Stimulated activated CD4-positive, alpha-beta T cell treated with anti-CD3 and anti-CD28 coated beads, Interleukin-1b, Interleukin-23, amount 100 ng/mL, for 1 hour (primary cell): ENCODE measurements around the gene CFAP68.
"Not testable (repeated sequence)": the region's sequence is repeated elsewhere in the genome, so short reads cannot be mapped to it uniquely, and the experiment has no call there.

Experiments
- DNase-seq, 2 donors: peaks; one replicate each; pipeline ENCODE4 v3.0.0-alpha.2; 2020; ENCODE audit warnings: low read depth in 2 of 2

The CFAP68 gene

DNA sequence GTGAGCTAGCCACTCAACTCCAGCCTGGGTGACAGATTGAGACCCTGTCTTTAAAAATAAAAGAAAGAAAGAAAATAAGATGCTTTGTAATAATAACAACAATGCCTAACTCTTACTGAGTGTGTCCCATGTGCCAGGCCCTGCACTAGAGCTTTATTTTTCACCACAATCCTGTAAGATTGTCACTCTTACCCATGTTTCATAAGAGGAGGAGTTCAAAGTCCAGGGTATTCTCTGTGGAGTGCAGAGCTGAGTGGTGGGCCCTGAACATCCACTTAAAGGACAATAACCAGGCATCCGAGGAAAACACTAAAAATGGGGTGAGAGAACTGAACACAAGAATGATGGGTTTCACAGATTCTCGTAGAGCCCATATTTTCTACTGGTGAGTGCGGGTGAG, 38.4 kb downstream of the CFAP68 start:
- no peak for DNase-seq

DNA sequence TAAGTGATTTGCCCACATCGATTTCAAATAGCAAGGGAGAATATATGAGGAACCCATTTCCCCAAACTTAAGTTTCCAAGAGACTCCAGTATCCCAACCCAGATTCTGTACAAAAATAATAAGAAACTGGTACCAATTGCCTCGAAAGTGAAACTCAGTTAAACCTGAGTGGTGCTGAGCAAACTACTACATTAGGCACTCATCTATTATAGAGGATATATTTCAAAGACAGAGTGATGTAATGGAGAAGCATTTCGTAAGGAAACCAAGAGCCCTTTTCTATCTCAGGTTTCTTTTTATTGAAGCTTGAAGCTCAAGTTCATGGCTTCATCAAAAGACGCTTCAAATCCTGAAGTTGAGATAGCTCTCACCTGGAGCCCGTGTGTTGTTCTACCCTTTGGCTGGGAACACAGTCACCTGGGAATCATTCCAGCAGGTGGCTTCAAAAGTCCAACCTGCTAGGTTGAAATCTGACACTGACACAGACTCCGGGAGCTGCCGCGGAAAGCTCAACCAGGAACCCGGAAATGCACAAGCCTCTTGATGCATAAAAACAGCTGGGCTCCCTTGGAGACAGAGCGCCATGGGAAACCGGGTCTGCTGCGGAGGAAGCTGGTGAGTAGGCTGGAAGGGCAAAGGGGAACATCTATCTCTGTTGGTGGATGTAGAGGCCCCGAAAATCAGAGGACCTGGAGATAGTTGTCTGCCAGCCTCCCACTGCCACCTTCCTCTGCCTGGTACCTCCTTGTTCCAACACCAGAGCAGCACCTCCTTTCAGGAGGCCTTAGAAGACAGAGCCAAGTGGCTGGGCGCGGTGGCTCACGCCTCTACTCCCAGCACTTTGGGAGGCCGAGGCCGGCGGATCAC, 39.3 kb downstream of the CFAP68 start, which contains the start of gene C11orf52:
C11orf52 (plus strand) TSS at position 524 of the 867 bp plus-strand sequence; CDS start at position 584, 60 bp downstream.
- DNase-seq = no peak

DNA sequence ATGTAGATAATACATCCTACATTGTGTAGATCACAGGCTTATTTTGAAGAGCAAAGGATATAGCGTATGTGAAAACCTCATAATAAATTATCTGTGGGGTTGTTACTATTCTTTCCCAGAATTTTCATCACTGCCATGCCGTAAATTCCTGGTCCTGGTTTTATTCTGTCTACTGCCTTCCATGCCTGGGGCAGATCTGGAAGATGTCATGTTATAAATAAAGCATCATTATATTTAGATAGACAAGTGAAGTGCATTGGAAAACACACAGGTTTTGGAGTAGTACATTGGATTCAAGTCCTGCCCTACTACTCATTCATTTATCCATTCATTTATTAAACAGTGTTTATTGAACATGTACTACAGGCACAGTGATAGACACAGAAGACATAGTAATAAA, 41.6 kb downstream of the CFAP68 start:
- DNase-seq = no peak

DNA sequence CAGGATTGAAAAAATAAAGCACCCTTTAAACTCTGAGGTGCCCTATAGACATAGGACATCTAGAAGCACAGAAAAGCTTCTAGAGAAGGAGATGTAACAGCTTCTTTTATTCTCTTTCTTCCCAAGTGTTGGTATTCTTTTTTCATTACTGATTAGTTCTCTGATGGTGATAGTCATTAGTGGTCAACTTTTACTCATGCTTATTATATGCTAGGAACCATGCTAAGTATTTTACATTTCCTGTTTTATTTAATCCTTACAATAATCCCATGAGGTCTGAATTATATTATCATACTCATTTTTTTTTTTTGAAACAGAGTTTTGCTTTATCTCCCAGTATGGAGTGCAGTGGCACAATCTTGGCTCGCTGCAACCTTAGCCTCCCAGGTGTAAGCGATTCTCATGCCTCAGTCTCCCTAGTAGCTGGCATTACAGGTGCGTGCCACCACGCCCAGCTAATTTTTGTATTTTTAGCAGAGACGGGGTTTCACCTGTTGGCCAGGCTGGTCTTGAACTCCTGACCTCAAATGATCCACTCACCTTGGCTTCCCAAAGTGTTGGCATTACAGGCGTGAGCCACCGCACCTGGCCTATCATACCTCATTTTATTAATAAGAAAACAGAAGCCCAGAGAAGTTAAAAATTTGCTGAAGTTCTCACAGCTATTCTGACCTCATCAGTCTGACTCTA, 42.3 kb downstream of the CFAP68 start:
- no peak for DNase-seq

DNA sequence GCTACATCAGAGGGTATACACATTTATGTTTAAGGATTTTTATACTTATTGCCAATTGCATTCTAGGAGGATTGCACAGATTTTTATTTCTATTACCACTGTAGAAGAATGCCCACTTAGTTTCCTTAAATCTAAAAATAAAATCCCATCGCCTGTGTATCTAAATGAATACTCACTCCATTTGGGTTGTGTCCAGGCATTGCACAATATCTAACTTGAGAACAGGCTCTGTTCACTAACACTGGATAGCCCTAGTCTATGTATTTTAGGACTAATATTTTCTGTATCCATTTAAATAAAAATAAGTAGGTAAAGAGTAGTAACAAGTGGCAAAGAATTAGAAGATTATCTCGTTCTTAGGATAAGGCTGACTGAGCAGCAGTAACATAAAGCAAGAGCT, 43.5 kb downstream of the CFAP68 start:
- no peak for DNase-seq

DNA sequence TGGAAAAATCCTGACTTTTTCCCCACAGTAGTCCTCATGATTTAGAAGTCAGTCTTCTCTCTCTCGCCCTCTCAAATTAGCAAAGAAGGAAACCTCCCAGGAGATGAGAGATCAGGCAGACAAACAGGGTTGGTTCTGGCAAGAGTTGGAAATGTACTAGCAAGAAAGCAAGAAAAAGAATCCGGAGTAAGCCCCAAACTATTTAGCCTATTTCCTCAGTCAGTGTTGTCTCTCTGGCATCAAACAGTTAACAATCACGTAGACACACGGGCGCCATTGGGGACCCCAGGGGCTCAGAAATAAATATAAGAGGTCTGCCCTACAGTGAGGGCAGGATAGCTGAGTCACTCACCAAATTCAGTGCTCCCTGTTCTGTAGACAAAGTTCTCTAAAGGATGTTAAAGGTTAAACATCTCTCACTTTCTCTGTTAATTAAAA, 44.0 kb downstream of the CFAP68 start:
- DNase-seq = no peak

DNA sequence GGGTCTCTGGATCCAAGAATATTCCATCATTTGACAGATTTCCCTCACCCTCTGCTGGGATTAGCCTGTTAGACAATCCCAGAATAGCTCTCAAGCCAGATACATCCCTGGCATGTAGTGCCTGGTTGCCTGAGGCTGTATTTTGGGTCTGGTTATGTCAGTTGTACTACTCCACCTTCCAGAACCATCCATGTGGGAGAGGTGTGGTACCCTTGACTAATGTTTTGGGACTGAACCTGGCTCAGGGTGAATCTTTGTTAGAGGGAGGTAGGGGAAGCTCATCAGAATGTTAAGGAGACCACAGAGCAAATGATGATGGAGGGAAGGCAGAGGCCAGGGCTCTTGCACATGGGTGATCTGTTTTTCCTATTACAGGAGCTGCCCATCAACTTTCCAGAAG, 44.6 kb downstream of the CFAP68 start:
- no peak for DNase-seq

DNA sequence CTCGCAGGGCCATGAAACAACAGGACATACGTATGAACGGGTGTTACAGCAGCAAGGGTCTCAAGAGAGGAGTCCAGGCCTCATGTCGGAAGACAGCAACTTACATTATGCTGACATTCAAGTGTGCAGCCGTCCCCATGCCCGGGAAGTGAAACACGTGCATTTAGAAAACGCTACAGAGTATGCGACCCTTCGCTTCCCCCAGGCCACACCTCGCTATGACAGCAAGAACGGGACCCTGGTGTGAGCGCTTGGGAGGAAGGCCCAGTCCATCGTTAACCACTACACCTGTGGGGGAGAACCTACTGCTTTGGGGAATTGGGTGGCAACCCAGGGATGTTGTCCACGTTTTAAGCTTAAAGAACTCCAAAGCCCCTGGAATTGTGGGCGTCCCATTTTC, 46.6 kb downstream of the CFAP68 start:
- no peak for DNase-seq

DNA sequence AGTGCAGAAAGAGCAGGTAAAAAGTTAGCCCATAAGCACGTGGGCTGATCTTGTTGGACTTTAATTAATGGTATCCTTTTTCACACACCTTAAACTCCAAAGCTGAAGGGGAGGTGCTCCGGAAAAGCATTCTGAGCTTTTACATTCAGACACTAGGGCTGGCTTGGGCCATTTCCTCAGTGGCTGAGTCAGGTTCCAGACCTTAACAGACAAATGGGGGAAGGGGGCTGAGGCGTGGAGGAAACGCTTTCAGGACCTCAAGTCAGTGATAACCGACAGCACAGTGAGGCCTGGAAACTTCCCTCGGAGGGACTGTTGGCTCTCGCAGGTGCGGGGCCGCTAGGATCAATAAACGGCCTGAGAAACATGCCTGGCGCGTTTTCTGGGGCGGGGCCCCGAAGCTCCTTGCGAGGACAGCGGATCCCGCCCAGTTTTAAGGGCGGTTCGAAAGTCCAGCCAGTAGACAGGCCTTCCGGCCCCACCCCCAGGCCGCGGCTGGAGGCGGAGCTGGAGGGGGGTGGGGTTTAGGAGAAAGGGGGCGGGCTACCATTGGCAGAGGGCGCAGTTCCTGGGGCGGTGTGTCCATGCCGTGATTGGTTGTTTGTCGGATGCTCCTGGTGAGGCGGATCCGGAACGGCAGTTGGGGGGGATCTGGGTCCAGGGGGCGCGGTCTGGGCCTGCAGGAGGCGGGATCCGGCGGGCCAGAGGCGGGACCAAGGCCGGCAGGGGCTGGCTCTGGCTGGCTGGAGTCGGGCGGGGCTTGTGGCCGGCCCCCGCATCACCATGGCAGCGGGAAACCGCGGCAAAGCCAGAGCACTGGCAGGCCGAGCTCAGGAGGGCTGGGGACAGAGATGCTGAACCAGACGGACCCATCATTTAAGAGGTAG, 47.4 kb downstream of the CFAP68 start:
- peak; percentile 85 to 88 for DNase-seq

DNA sequence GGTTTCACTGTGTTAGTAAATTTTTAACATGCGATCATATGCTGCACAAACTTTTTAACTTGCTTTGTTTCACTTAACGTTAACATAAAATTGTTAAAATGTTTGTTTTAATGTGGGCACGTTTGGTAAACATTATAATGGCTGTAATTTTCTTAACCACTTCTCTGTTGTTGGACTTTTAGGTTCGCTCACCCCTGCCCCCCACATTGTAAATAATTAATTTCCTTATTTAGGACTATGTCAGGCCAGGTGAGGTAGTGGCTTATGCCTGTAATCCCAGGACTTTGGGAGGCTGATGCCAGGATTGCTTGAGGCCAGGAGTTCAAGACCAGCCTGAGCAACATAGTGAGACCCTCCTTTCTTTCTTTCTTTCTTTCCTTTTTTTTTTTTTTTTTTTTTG, 51.1 kb downstream of the CFAP68 start:
- no peak for DNase-seq

DNA sequence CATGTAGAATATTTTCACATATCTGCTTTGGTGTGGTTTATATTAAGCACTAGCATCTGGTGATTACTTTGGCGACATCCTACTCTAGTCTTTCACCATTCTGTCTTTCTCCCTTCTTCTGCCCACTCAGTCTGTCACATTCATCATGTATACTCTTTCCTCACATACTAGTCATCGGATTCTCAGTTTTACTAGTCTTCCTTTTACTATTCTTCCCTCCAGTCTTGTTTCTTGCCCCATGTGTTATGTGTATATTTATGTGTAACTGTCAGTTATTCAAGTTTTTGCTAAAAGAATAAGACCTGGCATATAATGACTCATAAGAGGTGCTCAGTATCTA, 53.2 kb downstream of the CFAP68 start:
- DNase-seq = no peak

DNA sequence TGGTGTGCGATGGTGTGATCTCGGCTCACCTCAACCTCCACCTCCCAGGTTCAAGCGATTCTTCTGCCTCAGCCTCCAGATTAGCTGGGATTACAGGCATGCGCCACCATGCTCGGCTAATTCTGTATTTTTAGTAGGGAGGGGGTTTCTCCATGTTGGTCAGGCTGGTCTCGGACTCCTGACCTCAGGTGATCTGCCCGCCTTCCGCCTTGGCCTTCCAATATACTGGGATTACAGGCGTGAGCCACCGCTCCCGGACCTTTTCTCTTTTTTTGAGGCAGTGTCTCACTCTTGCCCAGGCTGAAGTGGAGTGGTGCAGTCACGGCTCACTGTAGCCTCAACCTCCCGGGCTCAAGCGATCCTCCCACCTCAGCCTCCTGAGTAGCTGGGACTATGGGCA, 53.8 kb downstream of the CFAP68 start:
- DNase-seq = not testable (repeated sequence)

DNA sequence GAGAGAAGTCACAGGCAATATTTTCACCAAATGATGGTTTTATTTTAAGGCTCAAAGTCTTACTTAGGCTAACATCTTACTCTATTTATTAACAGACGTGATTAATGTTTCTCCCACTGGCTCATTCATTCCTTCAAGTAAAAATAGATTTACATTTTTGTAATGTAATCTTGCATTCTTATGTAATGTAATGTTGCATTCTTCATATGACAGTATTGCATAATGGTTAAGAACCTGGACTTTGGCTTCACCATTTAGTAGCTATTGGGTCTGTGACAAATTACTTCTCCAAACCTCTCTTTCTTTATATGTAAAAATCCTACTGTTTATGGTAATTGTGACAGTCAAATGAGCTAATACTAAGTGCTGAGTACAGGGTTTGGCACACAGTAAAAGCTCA, 54.5 kb downstream of the CFAP68 start:
- DNase-seq = no peak

DNA sequence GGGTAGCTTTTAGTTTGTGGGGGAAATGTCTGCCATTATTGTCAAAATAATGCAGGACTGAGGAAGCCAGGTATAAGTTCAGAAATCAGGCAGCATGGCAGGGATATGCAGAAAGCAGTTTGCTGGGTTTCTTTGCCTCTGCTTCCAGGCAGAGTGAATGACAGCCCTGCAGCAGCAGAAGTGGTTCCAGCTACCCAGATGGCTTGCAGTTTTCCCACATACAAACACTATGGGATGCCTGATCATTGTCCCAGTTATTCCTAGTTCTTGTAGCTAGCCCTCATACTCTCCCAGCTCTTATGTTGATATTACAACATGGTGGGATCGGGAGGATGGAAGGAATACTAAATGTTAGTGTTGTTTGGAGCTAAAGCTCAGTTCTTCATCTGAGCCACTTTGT, 55.0 kb downstream of the CFAP68 start:
- no peak for DNase-seq
